ENCODE results near the gene MSL1. TPM values are rescaled to one million over a fixed set of nuclear protein-coding genes. Genes with fewer than 3 reads are reported as not detected.

Gene MSL1
- total RNA-seq, 1 donor from 2014 or later = 108 TPM

Small RNA genes within 50 kb of the gene (microRNA-seq; reads per million reads assigned to microRNA genes)
- 1.8 reads per million for gene MIR6866

Other genes with a start within 250 kb of the MSL1 start
- gene GSDMB, start 203.3 kb upstream of the MSL1 start, total RNA-seq = 15.2 TPM
- gene ORMDL3, start 194.4 kb upstream of the MSL1 start, total RNA-seq = 39.1 TPM
- gene LRRC3C, start 194.2 kb upstream of the MSL1 start, total RNA-seq = not detected
- gene GSDMA, start 159.0 kb upstream of the MSL1 start, total RNA-seq = 1.5 TPM
- 68.7 TPM for gene PSMD3, start 141.2 kb upstream of the MSL1 start, total RNA-seq
- gene CSF3, start 106.5 kb upstream of the MSL1 start, total RNA-seq = 2.3 TPM
- 74.7 TPM for gene MED24, start 67.6 kb upstream of the MSL1 start, total RNA-seq
- 72.0 TPM for gene THRA, start 59.0 kb upstream of the MSL1 start, total RNA-seq
- 69.8 TPM for gene NR1D1, start 21.4 kb upstream of the MSL1 start, total RNA-seq
- gene CASC3, start 18.6 kb downstream of the MSL1 start, total RNA-seq = 135 TPM
- gene RAPGEFL1, start 55.5 kb downstream of the MSL1 start, total RNA-seq = 21.2 TPM
- 41.1 TPM for gene WIPF2, start 97.3 kb downstream of the MSL1 start, total RNA-seq
- gene CDC6, start 165.9 kb downstream of the MSL1 start, total RNA-seq = 1.0 TPM
- gene RARA, start 187.2 kb downstream of the MSL1 start, total RNA-seq = 74.4 TPM
- not detected for gene GJD3, start 242.8 kb downstream of the MSL1 start, total RNA-seq

Data from sciatic nerve (tissue), 1 donor.